CD4-positive, alpha-beta T cell treated with Interferon alpha-2 for 1 hour (primary cell): ENCODE results near the gene IER5.

Source experiments
- DNase-seq, 2 donors: peaks; one replicate each; pipeline ENCODE4 v3.0.0-alpha.2; 2020 to 2022

Gene IER5

GRCh38 chr1:181077576-181078242, 10.8 kb upstream of the IER5 start:
- DNase-seq: no peak

DNA sequence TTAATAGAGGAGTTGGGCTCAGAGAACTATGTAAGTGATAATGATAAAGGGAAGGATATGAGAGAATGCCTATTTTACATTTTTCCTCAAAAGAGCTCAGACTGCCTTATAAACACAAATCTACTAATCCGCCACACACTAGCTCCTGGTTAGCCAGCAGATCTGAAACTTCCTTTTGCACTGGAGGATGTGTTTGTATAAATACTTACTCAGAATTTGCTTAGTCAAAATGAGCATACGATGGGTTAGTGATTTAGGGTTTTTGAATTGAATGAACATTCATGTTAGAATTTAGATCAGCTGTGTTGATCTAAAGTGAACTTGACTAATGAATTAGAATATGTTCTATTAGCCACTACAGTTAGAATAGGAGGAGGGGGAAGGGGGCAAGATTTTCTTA, 9.1 kb upstream of the IER5 start:
- DNase-seq: no peak

GRCh38 chr1:181079920-181080319, 8.6 kb upstream of the IER5 start:
- no peak for DNase-seq

DNA sequence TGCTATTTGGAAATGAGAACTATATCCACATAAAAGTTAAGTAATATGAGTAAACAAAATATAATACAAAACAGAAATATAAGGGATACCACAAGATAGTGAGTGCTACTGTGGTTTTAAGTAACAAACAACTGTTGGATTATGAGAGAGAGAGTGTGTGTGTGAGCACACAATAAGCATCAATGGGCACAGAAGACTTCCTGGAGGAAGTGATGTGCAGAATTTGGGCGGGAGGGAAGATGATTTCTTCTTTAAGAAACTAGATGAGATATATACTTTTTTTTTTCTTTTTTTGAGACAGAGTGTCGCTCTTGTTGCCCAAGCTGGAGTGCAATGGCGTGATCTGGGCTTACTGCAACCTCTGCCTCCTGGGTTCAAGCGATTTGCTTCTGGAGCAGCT, 7.9 kb upstream of the IER5 start:
- DNase-seq: no peak

- no peak for DNase-seq
Observed at GRCh38 chr1:181081395-181081794, 7.1 kb upstream of the IER5 start.

DNA sequence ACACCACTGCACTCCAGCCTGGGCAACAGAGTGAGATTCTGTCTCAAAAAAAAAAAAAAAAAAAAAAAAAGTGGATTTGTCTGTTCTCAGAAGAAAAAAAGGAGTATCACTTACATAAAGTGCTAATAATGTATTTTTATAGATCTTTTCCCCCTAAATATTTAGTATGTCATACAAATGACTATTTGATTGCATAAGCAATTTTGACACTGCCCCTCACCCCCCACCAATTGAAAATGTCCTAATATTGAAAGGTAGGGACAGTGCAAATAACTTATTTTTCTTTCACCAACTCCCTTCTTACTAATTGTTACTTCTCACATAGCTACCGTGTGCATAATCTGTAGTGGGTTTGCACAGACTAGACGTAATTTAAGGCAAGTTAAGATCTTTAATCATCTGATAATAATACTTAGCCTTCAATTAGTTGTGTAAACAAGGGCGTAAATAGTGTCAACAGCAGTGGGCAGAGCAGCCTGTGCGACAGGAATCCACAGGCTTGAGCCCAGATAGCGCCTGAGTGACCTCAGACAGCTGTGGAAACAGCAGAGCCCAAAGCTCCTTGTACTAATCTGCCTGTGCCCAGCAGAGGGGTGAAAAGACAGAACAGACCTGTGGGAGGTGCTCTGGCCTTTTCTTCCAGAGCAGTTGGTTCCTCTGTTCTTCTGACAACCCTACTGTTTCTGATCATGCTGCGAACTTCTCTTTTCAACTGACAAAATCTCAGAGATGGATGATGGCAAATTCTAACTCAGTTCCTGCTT, 4.5 kb upstream of the IER5 start:
- DNase-seq: peak; percentile 78

DNA sequence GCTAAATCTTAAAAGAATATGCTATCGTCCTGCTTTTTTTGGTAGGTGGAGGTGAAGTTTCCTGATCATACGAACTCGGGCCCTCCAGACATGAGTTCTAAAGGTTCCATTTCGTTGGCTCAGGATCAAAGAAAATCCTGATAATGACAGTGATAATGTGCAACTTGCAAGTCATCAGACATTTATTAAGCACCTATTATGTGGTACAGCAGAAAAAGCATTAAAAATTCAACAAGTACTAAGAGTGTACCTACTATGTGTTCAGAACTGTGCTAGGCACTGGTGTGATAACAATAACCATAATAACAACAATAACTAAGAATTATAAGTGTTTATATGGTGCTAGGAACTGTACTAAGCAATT, 3.9 kb upstream of the IER5 start:
- DNase-seq: no peak

- DNase-seq: no peak
Observed at GRCh38 chr1:181086091-181086490, 2.4 kb upstream of the IER5 start.

DNA sequence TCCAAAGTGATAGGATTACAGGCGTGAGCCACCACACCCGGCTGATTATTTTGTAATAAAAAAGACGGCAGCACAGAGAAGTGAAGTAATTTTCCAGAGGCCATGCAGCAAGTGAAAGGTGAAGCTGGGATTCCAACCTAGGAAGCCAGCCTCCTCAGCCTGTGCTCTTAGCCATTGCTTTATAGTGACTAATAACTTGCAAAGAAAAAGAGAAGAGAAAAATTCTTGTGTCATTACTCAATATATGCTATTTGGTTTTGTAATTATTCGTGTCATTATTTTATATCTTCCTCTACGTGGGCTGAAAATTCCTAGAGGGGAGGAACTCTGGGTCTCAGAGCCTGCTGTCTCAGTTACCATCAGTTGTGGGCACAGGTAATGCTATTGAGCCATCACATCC, 1.6 kb upstream of the IER5 start:
- no peak for DNase-seq

DNA sequence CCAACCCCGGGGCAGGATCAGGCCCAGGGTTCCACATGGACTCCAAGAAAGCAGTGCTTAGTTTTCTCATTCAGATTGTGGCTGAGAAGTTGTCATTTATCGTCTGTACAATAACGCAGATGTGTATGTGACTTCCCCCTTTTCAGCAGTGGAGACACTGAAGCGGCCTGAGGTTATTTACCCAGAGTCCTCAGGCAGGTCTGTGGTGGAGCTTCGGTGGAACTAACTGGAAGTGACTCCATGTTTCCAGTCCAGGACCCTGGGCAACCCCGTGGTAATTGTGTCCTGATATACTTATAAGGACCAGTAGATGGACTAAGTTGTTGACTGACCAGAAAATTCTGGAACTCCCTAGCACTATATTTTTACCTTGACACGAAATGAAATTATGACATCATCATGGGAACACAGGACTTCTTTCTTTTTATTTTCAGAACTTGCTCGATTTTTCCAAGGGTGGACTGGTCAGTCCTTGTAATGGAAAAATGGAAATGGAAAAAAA, 1.0 kb upstream of the IER5 start:
- peak; percentile 39 to 68 for DNase-seq

DNA sequence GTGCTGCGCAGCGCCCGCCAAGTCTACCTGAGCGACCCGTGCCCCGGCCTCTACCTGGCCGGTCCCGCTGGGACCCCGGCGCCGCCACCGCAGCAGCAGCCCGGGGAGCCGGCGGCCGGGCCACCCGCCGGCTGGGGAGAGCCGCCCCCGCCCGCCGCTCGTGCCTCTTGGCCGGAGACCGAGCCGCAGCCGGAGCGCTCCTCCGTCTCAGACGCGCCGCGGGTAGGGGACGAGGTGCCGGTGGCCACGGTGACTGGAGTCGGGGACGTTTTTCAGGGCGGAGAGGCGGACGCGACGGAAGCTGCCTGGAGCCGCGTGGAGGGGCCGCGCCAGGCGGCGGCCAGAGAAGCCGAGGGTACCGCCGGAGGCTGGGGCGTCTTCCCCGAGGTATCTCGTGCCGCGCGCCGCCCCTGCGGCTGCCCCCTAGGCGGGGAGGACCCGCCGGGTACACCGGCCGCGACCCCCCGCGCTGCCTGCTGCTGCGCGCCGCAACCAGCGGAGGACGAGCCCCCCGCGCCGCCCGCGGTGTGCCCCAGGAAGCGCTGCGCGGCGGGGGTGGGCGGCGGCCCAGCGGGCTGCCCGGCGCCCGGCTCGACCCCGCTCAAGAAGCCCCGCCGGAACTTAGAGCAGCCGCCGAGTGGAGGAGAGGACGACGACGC, 646 bp downstream of the IER5 start:
- DNase-seq: peak in 1 of 2 donors; percentile 40

DNA sequence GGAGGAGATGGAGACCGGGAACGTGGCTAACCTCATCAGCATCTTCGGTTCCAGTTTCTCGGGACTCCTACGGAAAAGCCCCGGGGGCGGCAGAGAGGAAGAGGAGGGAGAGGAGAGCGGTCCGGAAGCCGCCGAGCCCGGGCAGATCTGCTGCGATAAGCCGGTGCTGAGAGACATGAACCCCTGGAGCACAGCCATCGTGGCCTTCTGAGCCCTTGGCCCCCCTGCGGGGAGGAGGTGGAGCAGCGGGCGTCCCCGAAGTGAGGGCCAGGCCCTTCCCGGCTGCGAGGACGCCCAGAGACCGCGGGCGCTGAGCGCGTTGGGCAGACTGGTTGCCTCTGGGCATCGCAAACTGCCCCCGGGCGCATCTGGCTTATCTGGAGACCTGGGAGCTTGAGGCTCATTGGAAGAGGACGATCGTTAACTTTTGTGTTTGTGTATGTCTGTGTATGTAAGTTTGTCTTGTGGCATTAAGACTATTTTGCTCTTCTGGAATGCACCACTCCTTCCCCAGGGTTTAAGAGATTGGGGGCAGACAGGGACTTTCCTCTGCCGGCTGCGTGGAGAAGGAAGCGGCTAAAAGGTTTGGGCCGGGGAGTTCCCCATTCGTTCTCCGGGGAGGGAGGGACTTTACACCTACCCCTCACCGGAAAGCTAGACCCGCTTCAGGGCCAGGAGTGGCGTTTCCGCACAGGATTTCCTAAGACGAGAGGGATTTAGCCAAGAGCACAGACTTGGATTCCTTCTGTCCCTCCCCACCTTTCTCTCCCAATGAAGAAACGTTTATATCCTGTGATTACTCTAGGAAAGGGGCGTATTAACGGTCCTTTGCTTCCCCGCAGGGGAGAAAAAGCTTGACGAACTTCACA, 1.4 kb downstream of the IER5 start:
- DNase-seq: peak; percentile 86 to 90

DNA sequence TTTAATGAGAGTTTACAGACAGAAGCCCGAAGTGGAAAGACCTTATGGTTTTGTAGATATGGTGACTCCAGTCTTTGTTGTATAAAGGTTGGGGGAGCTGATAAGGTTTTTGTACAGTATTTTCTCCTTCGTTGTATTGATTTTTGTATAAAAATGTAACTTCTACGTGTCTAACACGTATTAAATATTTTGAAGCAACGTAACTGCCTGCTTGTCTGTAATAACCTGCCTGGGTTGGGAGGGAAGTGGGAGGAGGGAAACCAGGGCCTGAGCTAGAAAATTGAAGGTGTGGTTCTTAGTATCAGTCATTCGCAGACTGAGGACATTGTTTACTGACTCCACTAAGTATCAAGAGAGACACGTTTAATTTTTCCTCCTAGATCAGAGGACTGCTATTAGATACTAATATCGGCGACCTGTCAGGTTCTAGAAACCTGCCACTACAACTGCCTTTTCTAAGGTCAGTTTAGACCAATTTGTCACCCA, 2.2 kb downstream of the IER5 start:
- DNase-seq: peak; percentile 38 to 61

DNA sequence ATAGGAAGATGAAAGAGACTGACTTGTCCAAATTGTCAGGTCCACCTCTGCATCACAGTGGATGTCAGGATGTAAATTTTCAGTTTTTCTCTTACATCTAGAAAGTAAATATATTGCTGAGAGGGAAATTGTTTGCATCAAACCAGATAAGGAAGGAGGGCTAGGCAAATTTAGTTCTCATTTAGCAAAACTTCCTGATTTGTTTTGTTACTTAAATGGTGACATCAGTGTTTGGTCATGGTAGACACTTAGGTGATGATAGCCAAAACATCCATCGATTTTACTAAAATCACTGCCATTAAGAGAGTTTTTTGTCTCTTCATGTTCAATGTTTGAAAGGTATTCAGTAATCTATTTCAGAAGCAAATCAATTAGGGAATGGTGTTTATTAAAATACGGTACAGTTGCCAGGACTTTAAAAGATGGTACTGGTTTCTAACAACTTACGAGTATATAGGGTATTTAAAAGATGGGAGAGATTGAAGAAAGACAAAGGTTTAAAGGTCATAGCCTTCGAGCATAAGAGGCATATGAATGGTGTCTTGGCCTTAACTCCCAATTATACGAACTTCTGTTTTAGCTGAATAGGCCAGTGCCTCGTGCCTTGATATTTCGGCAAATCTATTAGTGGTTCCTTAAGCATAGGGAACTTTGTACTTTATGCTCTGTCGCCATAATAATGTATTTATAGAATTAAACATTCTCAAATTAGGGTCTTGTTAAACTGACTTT, 3.0 kb downstream of the IER5 start:
- DNase-seq: no peak

- DNase-seq: no peak
Observed at GRCh38 chr1:181092056-181092455, 3.6 kb downstream of the IER5 start.

GRCh38 chr1:181092883-181093458, 4.5 kb downstream of the IER5 start:
- no peak for DNase-seq

DNA sequence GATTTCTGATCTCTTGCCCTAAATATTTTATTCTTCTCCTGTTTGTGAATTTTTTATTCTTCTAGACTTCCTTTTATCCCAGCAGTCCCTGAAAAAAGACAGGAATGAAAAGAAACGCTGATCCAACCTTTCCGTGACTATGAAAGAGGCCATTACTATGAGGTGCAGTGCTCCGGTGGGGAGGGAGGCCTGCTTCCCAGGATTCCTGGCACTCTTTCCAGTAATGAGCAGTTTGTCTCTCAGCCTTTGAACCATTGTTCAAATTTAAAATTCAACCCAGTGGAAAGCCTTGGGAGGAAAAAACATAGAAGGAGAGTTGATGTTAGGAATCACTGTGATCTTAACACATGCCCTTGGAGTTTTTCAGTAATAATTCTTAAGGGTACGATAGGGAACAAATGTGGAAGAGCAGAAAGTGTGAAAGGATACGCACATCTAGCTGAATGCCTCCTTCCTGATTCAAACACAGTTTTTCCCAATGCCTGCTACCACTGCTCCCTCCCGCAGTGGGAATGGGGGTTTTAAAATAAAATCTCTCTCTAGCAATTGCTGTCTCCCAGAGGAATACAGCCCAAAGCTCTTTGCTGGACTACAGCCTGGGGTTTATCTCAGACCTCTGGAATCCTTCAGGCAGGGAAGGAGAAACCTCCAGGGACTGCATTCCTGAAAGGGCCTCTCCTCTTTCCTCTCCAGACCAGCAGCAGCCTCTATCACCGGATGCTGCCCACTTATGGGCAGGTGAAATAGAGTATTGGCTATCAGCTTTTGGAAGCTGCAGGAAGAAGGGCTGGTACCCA, 6.1 kb downstream of the IER5 start:
- no peak for DNase-seq

DNA sequence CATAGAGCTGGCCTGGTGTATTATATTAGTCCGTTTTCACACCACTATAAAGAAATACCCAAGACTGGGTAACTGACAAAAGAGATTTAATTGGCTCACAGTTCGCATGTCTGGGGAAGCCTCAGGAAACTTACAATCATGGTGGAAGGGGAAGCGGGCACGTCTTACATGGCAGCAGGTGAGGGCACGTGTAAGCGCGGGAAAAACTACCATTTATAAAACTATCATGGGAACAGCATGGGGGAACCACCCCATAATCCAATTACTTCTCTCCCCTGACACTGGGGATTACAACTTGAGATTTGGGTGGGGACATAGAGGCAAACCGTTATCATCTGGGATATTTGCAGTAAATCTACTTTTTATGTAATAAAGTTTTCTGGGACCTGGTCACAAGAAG, 6.8 kb downstream of the IER5 start:
- no peak for DNase-seq

GRCh38 chr1:181095763-181096184, 7.3 kb downstream of the IER5 start:
- DNase-seq: no peak

GRCh38 chr1:181097242-181097641, 8.7 kb downstream of the IER5 start:
- DNase-seq: no peak
